Progenitor cell of endocrine pancreas (in vitro differentiated cells): ENCODE results near the gene ORAI3. TPM values are rescaled to one million over a fixed set of nuclear protein-coding genes. Genes with fewer than 3 reads are reported as not detected.

Experiments used
- DNase-seq: peaks from one replicate; pipeline ENCODE4 v3.0.0; 2021; ENCODE audit warnings: low spot score; ENCODE audit not compliant: unreplicated experiment
- H3K27ac Mint-ChIP-seq: 2 replicates; pipeline ENCODE4 v1.8.0; 2021; ENCODE audit warnings: mild to moderate bottlenecking, moderate library complexity, mixed read lengths
- H3K27me3 Mint-ChIP-seq: 2 replicates; pipeline ENCODE4 v1.8.0; 2021; ENCODE audit warnings: mixed read lengths
- H3K36me3 Mint-ChIP-seq: 2 replicates; pipeline ENCODE4 v1.8.0; 2022; ENCODE audit warnings: mixed read lengths; ENCODE audit not compliant: insufficient read depth
- H3K4me1 Mint-ChIP-seq: 2 replicates; pipeline ENCODE4 v1.8.0; 2021; ENCODE audit warnings: low read depth, mixed read lengths
- H3K4me3 Mint-ChIP-seq: 2 replicates; pipeline ENCODE4 v1.8.0; 2021; ENCODE audit warnings: low read depth, mild to moderate bottlenecking, moderate library complexity, mixed read lengths
- H3K9me3 Mint-ChIP-seq: 2 replicates; pipeline ENCODE4 v1.8.0; 2021; ENCODE audit warnings: low read depth, mixed read lengths
- CTCF ChIP-seq: fragments of 200-600 bp; sonication (generic); IDR thresholded peaks from one replicate; pipeline ENCODE4 v1.5.0; 2021; ENCODE audit warnings: antibody characterized with exemption, mild to moderate bottlenecking; ENCODE audit not compliant: unreplicated experiment
- total RNA-seq: library from RNA; stranded (reverse); gene quantifications from 2 replicates; pipeline ENCODE4 v1.2.1, GENCODE V29; 2021

The ORAI3 gene
- total RNA-seq, 1 donor from 2014 or later, result 19.1 TPM

- no peak overlapping the region for H3K27ac Mint-ChIP-seq
Measured at GRCh38 chr16:30942426-30942806, 6.5 kb upstream of the ORAI3 start.

GRCh38 chr16:30944352-30944751 lies 4.5 kb upstream of the ORAI3 start:
- Mint-ChIP-seq H3K36me3 (peaks cover 24% of the 10 kb centered on the region), H3K27ac (no peak overlapping the region), H3K4me3 (no peak overlapping the region), H3K4me1 (peaks cover 5% of the 10 kb centered on the region), H3K27me3 (no peaks in the 10 kb centered on the region), H3K9me3 (no peaks in the 10 kb centered on the region)
- no peak for TF ChIP-seq CTCF
- DNase-seq, result no peak

More at GRCh38 chr16:30942426-30942806, 6.5 kb upstream of the ORAI3 start:
- Mint-ChIP-seq H3K36me3 (peaks cover 27% of the 10 kb centered on the region), H3K4me3 (no peak overlapping the region), H3K4me1 (peaks cover 1% of the 10 kb centered on the region), H3K27me3 (no peaks in the 10 kb centered on the region), H3K9me3 (no peaks in the 10 kb centered on the region)
- no peak for TF ChIP-seq CTCF
- DNase-seq, result no peak

- no peaks in the 10 kb centered on the region for H3K9me3 Mint-ChIP-seq
- no peak for TF ChIP-seq CTCF
- H3K4me1 Mint-ChIP-seq, result peaks cover 15% of the 10 kb centered on the region
- no peaks in the 10 kb centered on the region for H3K27me3 Mint-ChIP-seq
- peak overlapping the region; percentile 92 for H3K27ac Mint-ChIP-seq
- H3K36me3 Mint-ChIP-seq, result peaks cover 20% of the 10 kb centered on the region
- no peak overlapping the region for H3K4me3 Mint-ChIP-seq
- no peak for DNase-seq
Measured at GRCh38 chr16:30946671-30947540, 2.0 kb upstream of the ORAI3 start.

GRCh38 chr16:30947541-30947858 lies 1.4 kb upstream of the ORAI3 start:
- no peaks in the 10 kb centered on the region for H3K27me3 Mint-ChIP-seq
- H3K27ac Mint-ChIP-seq, result no peak overlapping the region
- H3K36me3 Mint-ChIP-seq, result peaks cover 18% of the 10 kb centered on the region
- no peak for TF ChIP-seq CTCF
- no peak for DNase-seq
- H3K9me3 Mint-ChIP-seq, result no peaks in the 10 kb centered on the region
- H3K4me1 Mint-ChIP-seq, result peaks cover 15% of the 10 kb centered on the region
- no peak overlapping the region for H3K4me3 Mint-ChIP-seq

- peaks cover 14% of the 10 kb centered on the region for H3K36me3 Mint-ChIP-seq
- peak; percentile 91 for DNase-seq
- no peaks in the 10 kb centered on the region for H3K9me3 Mint-ChIP-seq
- no peaks in the 10 kb centered on the region for H3K27me3 Mint-ChIP-seq
- H3K4me1 Mint-ChIP-seq, result peaks cover 15% of the 10 kb centered on the region
- peak overlapping the region; percentile 78 for H3K4me3 Mint-ChIP-seq
- peak; percentile 24 for TF ChIP-seq CTCF
- peak overlapping the region; percentile 93 for H3K27ac Mint-ChIP-seq
Measured at GRCh38 chr16:30947859-30948666, 805 bp upstream of the ORAI3 start.
